Measurements from ENCODE around the gene SIK2. TPM values are rescaled to one million over a fixed set of nuclear protein-coding genes. Genes with fewer than 3 reads are reported as not detected.

The SIK2 gene
- total RNA-seq, 1 experiment from 2014 or later = 9.0 TPM

- peaks cover 30% of the 10 kb centered on the region for H3K36me3 ChIP-seq (ENCODE audit: low read depth, low read length)
- intact Hi-C loops (cut with micrococcal nuclease) = no loop called here
- no peak for ATAC-seq
- H3K27me3 ChIP-seq (ENCODE audit: low read length) = no peaks in the 10 kb centered on the region
- peaks cover under 1% of the 10 kb centered on the region for H3K4me1 ChIP-seq (ENCODE audit: insufficient read depth, low read length)
- TF ChIP-seq, protein P1, sequence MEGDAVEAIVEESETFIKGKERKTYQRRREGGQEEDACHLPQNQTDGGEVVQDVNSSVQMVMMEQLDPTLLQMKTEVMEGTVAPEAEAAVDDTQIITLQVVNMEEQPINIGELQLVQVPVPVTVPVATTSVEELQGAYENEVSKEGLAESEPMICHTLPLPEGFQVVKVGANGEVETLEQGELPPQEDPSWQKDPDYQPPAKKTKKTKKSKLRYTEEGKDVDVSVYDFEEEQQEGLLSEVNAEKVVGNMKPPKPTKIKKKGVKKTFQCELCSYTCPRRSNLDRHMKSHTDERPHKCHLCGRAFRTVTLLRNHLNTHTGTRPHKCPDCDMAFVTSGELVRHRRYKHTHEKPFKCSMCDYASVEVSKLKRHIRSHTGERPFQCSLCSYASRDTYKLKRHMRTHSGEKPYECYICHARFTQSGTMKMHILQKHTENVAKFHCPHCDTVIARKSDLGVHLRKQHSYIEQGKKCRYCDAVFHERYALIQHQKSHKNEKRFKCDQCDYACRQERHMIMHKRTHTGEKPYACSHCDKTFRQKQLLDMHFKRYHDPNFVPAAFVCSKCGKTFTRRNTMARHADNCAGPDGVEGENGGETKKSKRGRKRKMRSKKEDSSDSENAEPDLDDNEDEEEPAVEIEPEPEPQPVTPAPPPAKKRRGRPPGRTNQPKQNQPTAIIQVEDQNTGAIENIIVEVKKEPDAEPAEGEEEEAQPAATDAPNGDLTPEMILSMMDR (conservative IDR thresholded peaks at IDR 0.05; ENCODE audit: low read depth, low read length) = no peak
- DNase-seq = no peak
- H3F3A ChIP-seq (ENCODE audit: low read length, unreplicated experiment) = no peaks in the 10 kb centered on the region
- no peak overlapping the region for H3K4me2 ChIP-seq (ENCODE audit: low read length)
- H2AFZ ChIP-seq (ENCODE audit: low read length) = no peak overlapping the region
- BruUV-seq (replicated peaks) = no TSS peak
- H3K4me3 ChIP-seq (ENCODE audit: low read length) = no peak overlapping the region
- H3K9me3 ChIP-seq (ENCODE audit: low read length) = no peaks in the 10 kb centered on the region
- no peak overlapping the region for H3K9ac ChIP-seq (ENCODE audit: low read length)
- H3K79me2 ChIP-seq (ENCODE audit: low read length) = no peaks in the 10 kb centered on the region
- H4K20me1 ChIP-seq (ENCODE audit: low read length) = no peaks in the 10 kb centered on the region
- CTCF ChIA-PET = no interaction called here
- H3K27ac ChIP-seq (ENCODE audit: low read length) = no peak overlapping the region
- H3K9me2 ChIP-seq (replicated peaks; ENCODE audit: low read length) = no peaks in the 10 kb centered on the region
- POLR2A ChIA-PET (ENCODE audit: unreplicated experiment) = no interaction called here
These were observed 122.4 kb downstream of the SIK2 start for GRCh38 chr11:111724615-111725129.

GRCh38 chr11:111725621-111726020 is 123.4 kb downstream of the SIK2 start:
- DNase-seq (no peak), ATAC-seq (no peak)
- intact Hi-C loops (cut with micrococcal nuclease) = no loop called here
- no peaks in the 10 kb centered on the region for H3K9me3 ChIP-seq (ENCODE audit: low read length)
- H3K9me2 ChIP-seq (replicated peaks; ENCODE audit: low read length) = no peaks in the 10 kb centered on the region
- H3K4me2 ChIP-seq (ENCODE audit: low read length) = no peak overlapping the region
- H3K9ac ChIP-seq (ENCODE audit: low read length) = no peak overlapping the region
- H3K79me2 ChIP-seq (ENCODE audit: low read length) = no peaks in the 10 kb centered on the region
- TF ChIP-seq EZH2 (IDR thresholded peaks at IDR 0.05; ENCODE audit: low read length, unreplicated experiment) = no peak
- TF ChIP-seq, protein P1 (conservative IDR thresholded peaks at IDR 0.05; ENCODE audit: low read depth, low read length) = no peak
- no peak for TF ChIP-seq EZH2phosphoT487 (IDR thresholded peaks at IDR 0.05; ENCODE audit: borderline replicate concordance, low read length)
- peaks cover 21% of the 10 kb centered on the region for H3K36me3 ChIP-seq (ENCODE audit: low read depth, low read length)
- H3K27ac ChIP-seq (ENCODE audit: low read length) = no peak overlapping the region
- CTCF ChIA-PET = interaction anchor here (0.6 kb wide), 1 partner anchor 240 kb away, joined by 4 read pairs; no protein-coding TSS in a partner anchor
- H3K4me3 ChIP-seq (ENCODE audit: low read length) = no peak overlapping the region
- H4K20me1 ChIP-seq (ENCODE audit: low read length) = no peaks in the 10 kb centered on the region
- POLR2A ChIA-PET (ENCODE audit: unreplicated experiment) = interaction anchor here (0.6 kb wide), 1 partner anchor 164 kb away, joined by 3 read pairs; no protein-coding TSS in a partner anchor
- no TSS peak for BruUV-seq (replicated peaks)
- no peaks in the 10 kb centered on the region for H3F3A ChIP-seq (ENCODE audit: low read length, unreplicated experiment)
- peaks cover 7% of the 10 kb centered on the region for H3K4me1 ChIP-seq (ENCODE audit: insufficient read depth, low read length)
- H2AFZ ChIP-seq (ENCODE audit: low read length) = no peak overlapping the region
- no peaks in the 10 kb centered on the region for H3K27me3 ChIP-seq (ENCODE audit: low read length)

DNA sequence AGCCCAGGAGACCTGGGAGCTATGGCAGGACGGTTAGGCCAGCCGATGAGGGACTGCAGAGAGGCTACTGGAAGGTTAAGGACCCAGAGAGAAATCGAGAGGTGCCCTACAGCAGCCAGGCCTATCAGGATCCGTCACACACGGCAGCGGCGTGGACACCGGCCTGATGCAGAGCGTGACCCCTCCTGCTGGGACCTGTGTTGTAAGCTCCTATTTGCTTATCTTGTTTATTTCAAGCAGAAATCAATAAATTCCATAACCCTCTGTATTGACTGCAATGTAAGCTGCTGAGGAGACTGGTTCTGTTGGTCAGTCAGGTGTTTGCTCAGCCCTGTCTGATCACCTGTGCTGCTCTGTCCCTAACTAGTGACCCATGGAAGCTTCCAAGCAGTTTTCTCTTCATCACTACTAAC is 124.1 kb downstream of the SIK2 start:
- Histone ChIP-seq H3K79me2 (ENCODE audit: low read length) (no peaks in the 10 kb centered on the region), H3K9me2 (replicated peaks; ENCODE audit: low read length) (no peaks in the 10 kb centered on the region), H2AFZ (ENCODE audit: low read length) (no peak overlapping the region), H3K4me2 (ENCODE audit: low read length) (no peak overlapping the region), H3K36me3 (ENCODE audit: low read depth, low read length) (peaks cover 14% of the 10 kb centered on the region), H3K9me3 (ENCODE audit: low read length) (no peaks in the 10 kb centered on the region), H3K27me3 (ENCODE audit: low read length) (no peaks in the 10 kb centered on the region), H3F3A (ENCODE audit: low read length, unreplicated experiment) (no peaks in the 10 kb centered on the region), H3K4me3 (ENCODE audit: low read length) (no peak overlapping the region), H3K9ac (ENCODE audit: low read length) (no peak overlapping the region), H3K4me1 (ENCODE audit: insufficient read depth, low read length) (peaks cover 14% of the 10 kb centered on the region), H4K20me1 (ENCODE audit: low read length) (no peaks in the 10 kb centered on the region), H3K27ac (ENCODE audit: low read length) (no peak overlapping the region)
- BruUV-seq (replicated peaks) = no TSS peak
- POLR2A ChIA-PET (ENCODE audit: unreplicated experiment) = no interaction called here
- no peak for ATAC-seq
- TF ChIP-seq, protein P1 (conservative IDR thresholded peaks at IDR 0.05; ENCODE audit: low read depth, low read length) = no peak
- TF ChIP-seq EZH2phosphoT487 (IDR thresholded peaks at IDR 0.05; ENCODE audit: borderline replicate concordance, low read length) (no peak), EZH2 (IDR thresholded peaks at IDR 0.05; ENCODE audit: low read length, unreplicated experiment) (no peak)
- intact Hi-C loops (cut with micrococcal nuclease) = no loop called here
- DNase-seq = no peak
- CTCF ChIA-PET = interaction anchor here (0.6 kb wide), 1 partner anchor 241 kb away, joined by 4 read pairs; no protein-coding TSS in a partner anchor

All from PC-3 (cell line).